ENCODE results near the gene FFAR3.

FFAR3 gene

DNA sequence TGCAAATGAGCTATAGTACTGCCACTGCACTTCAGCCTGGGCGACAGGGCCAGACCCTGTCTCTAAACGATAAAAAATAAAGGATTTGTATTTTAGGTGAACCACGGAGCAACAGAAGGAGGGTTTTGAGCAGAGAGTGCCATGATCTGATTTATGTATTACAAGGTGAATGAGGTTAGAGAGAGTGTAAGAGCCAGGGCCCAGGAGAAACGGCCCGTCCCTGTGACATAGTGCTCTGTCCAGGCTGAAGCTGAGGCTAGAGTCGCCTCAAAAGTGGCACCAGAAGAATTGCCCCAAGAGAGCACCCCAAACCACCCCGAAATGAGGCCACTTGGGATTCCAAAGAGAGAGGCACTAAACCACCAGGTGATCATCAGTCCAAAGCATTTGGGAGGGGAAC lies 49.4 kb upstream of the FFAR3 start (continued):
- no peak for TF ChIP-seq PRDM10 (tag by site-specific recombination; IDR thresholded peaks at IDR 0.05)
- no peak for TF ChIP-seq ZNF658 (tag by site-specific recombination; IDR thresholded peaks at IDR 0.05)
- TF ChIP-seq ZBTB7A (tag by site-specific recombination; IDR thresholded peaks at IDR 0.05; ENCODE audit: low read depth): no peak
- TF ChIP-seq PRDM1 (tag by site-specific recombination; IDR thresholded peaks at IDR 0.05): no peak
- TF ChIP-seq ZBTB11 (tag by site-specific recombination; conservative IDR thresholded peaks at IDR 0.05; ENCODE audit: low read depth): no peak
- no peak for TF ChIP-seq ZIC2 (tag by site-specific recombination; IDR thresholded peaks at IDR 0.05)
- TF ChIP-seq MZF1 (tag by site-specific recombination; IDR thresholded peaks at IDR 0.05; ENCODE audit: borderline replicate concordance): no peak

DNA sequence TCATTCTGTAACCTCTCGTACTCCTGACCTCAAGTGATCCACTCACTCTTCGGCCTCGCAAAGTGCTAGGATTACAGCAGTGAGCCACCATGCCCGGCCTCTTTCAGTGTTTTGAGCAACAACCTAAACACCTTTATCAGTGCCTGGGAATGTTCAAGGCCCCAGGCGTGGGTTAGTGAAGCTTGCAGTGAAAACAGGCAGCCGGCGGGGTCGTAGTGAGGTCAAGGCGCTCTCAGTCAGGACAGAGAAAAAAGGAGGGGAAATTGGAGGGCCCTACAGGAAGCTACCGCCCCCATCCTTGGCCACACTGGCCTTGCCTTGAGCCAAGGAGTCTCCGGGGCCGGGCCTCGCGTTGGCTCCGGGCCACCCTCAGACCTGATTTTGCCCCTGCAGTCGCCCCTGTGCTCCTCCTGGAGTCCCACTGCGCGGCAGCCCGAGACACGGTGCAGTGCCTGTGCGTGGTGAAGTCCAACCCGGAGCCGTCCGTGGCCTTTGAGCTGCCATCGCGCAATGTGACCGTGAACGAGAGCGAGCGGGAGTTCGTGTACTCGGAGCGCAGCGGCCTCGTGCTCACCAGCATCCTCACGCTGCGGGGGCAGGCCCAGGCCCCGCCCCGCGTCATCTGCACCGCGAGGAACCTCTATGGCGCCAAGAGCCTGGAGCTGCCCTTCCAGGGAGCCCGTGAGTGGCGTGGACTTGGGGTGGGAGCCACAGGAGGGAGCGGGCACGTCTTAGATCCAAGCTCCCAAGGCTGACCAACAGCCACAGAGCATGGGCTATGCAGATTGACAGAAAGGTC lies 48.6 kb upstream of the FFAR3 start:
- Histone ChIP-seq H3K9me3 (ENCODE audit: control insufficient read depth, insufficient read depth, low read depth, low read length) (no peaks in the 10 kb centered on the region), H3K36me3 (ENCODE audit: control insufficient read depth in 2 of 2, insufficient read depth in 1 of 2, low read length in 2 of 2) (no peaks in the 10 kb centered on the region), H3K27ac (ENCODE audit: extremely low read depth, low read depth, low read length) (no peak overlapping the region), H3K4me1 (ENCODE audit: control insufficient read depth, insufficient read depth, low read length) (no peaks in the 10 kb centered on the region), H3K4me3 (ENCODE audit: low read depth, low read length) (no peak overlapping the region)
- CTCF ChIA-PET: interaction anchor here (0.5 to 2.4 kb wide), 6 partner anchors 10 to 186 kb away, joined by 3 to 11 read pairs (median 3); no protein-coding TSS in a partner anchor
- POLR2A ChIA-PET: no interaction called here
- TF ChIP-seq HOXC10 (CRISPR knock-in tag; IDR thresholded peaks at IDR 0.05): no peak
- TF ChIP-seq ZNF280C (tag by site-specific recombination; IDR thresholded peaks at IDR 0.05): no peak
- TF ChIP-seq ZNF416 (tag by site-specific recombination; IDR thresholded peaks at IDR 0.05): no peak
- TF ChIP-seq SP3 (tag by site-specific recombination; IDR thresholded peaks at IDR 0.05): no peak
- no peak for TF ChIP-seq ZNF341 (tag by site-specific recombination; IDR thresholded peaks at IDR 0.05; ENCODE audit: low read depth)
- no peak for TF ChIP-seq ZSCAN16 (tag by site-specific recombination; IDR thresholded peaks at IDR 0.05)
- TF ChIP-seq PRDM2 (tag by site-specific recombination; IDR thresholded peaks at IDR 0.05; ENCODE audit: borderline replicate concordance): no peak
- no peak for TF ChIP-seq ZFP41 (tag by site-specific recombination; IDR thresholded peaks at IDR 0.05; ENCODE audit: borderline replicate concordance)
- TF ChIP-seq GLI4 (tag by site-specific recombination; IDR thresholded peaks at IDR 0.05): no peak
- TF ChIP-seq BCL11B (tag by site-specific recombination; IDR thresholded peaks at IDR 0.05; ENCODE audit: low read depth): no peak
- no peak for TF ChIP-seq ZNF571 (tag by site-specific recombination; IDR thresholded peaks at IDR 0.05)
- TF ChIP-seq MEIS1 (CRISPR knock-in tag; IDR thresholded peaks at IDR 0.05; ENCODE audit: borderline replicate concordance): no peak

Data from HEK293 (cell line).